Epithelial cell of esophagus (primary cell): ENCODE measurements around the gene TRAM2.

ENCODE experiments used
- DNase-seq: peaks from one replicate; pipeline ENCODE4 v3.0.0; 2010; ENCODE audit warnings: low read depth
- H3K4me3 ChIP-seq: 2 replicates; pipeline ENCODE4 v1.5.1; 2011; ENCODE audit warnings: mild to moderate bottlenecking, low read length, control low read depth
- TF ChIP-seq, protein P1 (sequence below): IDR thresholded peaks from 2 replicates; pipeline ENCODE4 v1.5.1; 2011; ENCODE audit warnings: low read depth, mild to moderate bottlenecking, low read length, control low read depth, inconsistent platforms; ENCODE audit not compliant: insufficient read depth; ENCODE audit errors: missing control alignments

TRAM2 gene

DNA sequence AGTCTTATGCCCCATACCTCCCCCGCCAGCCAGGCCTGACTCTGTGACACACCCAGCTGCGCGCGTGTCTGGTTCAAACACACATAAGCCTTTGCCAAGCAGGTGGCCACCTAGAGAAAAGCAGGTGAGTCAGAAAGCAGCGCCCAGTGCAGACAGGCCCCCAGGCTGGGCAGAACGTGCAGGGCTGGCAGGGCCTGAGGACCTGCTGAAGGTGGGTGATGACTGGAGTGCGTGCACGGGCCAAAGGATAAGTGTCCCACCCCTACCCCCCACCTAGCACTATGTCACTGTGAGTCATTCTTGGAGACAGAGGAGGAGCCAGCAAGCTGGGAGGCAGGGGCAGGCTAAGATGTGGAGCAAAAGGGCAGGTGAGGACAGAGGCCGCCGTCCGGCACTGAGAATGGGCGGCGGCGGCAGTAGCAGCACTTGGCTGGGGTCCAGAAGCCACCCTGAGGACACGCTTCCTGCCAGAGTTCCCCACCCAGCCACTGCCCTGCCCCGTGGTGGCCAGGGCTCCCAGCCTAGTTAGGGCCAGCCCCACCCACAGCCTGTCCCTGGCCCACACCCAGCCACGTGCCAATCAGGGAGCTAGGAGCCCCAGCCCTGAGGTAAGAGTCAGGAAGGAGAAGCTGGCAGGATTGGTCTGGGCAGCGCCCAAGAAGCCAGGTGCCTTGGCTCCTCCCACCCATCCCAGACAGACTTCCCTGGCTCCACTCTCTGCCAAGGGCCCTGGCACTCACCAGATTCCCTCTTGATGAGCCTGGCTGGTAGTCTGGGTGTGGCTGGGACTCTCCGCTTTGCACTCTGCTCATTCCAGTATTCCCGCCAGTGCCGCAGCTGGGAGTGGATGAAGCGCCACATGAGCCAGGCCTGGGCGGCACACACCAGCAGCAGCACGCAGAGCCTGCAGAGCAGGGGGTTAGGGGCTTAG lies 72.7 kb downstream of the TRAM2 start:
- H3K4me3 ChIP-seq, result no peak overlapping the region
- peak; percentile 99 for DNase-seq
- TF ChIP-seq, protein P1, sequence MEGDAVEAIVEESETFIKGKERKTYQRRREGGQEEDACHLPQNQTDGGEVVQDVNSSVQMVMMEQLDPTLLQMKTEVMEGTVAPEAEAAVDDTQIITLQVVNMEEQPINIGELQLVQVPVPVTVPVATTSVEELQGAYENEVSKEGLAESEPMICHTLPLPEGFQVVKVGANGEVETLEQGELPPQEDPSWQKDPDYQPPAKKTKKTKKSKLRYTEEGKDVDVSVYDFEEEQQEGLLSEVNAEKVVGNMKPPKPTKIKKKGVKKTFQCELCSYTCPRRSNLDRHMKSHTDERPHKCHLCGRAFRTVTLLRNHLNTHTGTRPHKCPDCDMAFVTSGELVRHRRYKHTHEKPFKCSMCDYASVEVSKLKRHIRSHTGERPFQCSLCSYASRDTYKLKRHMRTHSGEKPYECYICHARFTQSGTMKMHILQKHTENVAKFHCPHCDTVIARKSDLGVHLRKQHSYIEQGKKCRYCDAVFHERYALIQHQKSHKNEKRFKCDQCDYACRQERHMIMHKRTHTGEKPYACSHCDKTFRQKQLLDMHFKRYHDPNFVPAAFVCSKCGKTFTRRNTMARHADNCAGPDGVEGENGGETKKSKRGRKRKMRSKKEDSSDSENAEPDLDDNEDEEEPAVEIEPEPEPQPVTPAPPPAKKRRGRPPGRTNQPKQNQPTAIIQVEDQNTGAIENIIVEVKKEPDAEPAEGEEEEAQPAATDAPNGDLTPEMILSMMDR, result no peak

DNA sequence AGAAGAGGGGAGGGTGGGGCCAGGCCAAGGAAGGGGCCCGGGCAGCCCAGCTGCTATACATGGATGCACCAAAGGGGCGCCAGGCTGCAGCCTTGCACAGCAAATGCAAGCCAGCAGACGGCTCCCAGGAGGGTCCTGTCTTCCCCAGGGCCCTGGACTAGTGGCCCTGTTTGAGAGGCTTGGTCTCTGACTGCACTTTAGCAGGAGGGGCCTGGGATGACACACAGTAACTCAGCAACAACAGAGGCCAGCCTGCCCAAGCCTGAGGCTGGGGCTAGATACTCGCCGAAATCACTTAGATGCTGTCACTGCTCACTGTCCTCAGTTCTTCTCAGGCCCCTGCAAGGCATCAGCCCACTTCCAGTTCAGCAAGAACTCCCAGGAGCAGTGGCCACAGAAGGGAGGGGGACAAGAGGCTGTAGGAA lies 73.5 kb downstream of the TRAM2 start:
- no peak overlapping the region for H3K4me3 ChIP-seq
- peak; percentile 75 for DNase-seq
- TF ChIP-seq, protein P1, result peak; percentile 20

DNA sequence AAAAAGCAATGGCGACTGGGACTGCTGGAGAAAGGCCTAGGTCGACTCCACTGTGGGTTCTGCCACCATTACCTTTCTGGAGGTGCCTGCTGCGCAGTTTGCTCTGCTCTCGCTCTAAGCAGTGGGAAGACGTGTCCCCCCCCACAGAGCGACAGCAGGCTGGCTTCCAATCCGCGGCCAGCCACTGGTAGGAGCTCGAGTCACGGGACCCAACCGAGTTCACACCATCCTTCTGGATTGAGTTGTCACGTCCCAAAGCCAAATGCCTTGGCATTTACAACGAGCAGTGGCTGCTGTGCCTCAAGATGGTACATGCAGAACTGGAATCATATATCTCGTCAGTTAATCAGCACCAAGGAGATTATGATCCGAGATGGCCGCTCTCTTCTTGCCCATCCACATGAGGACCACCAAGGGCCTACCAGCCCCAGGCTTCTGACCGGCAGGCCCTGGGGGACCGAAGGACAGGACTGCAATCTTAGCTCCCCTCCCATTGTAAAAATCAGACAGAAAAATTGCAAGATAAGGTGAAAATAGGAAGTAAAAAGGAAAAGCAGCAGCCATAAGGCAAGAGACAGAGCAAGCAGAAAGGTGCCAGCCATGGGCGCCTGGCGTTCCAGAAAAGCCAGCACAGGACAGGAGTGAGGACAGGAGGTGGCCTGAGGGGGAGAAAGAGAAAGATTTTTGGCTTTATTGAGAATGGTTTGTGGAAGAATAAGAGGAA lies 74.4 kb downstream of the TRAM2 start:
- no peak overlapping the region for H3K4me3 ChIP-seq

DNA sequence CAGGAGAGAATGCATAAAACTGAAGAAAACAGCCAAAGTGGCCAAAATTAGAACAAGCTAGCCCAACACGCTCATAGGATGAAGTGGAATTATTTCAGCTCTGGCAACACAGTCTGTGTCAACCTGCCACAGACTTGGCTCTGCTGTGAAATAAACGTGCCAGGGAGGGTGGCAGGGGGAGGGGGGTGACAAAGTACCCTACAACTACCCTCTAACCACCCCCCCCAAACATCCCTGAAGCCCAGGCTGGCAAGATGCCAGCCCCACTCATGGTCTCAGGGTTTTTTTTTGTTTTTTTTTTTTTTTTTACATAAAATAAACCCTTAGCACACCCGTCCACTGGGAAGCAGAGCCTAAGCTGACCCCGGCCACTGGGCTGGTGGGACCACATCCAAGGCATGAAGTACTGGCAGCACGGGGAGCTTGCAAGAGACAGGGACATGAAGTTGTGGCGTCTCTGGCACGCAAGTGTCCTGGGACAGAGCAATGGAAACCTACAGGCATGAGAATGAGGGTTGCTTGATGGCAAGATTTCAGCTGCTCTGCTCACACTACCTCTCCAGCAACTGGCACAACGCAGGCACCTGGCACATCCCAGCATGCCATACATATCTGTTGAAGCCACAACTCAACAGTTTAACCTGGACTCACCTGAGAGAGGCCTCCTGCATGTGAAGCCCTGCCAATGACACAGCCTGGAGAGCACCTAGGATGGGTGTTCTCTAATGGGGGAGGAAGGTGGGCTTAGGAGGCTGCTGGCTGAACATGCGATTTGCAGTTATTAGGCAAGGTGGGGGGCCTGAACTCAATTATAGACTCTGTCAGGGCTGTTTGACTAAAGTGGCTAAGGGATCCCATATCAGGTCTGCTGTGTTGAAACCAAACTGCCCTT lies 76.4 kb downstream of the TRAM2 start:
- no peak for DNase-seq
- H3K4me3 ChIP-seq, result no peak overlapping the region
- TF ChIP-seq, protein P1, result no peak

More for the DNA sequence above, 74.4 kb downstream of the TRAM2 start:
- no peak for DNase-seq
- TF ChIP-seq, protein P1, result no peak

DNA sequence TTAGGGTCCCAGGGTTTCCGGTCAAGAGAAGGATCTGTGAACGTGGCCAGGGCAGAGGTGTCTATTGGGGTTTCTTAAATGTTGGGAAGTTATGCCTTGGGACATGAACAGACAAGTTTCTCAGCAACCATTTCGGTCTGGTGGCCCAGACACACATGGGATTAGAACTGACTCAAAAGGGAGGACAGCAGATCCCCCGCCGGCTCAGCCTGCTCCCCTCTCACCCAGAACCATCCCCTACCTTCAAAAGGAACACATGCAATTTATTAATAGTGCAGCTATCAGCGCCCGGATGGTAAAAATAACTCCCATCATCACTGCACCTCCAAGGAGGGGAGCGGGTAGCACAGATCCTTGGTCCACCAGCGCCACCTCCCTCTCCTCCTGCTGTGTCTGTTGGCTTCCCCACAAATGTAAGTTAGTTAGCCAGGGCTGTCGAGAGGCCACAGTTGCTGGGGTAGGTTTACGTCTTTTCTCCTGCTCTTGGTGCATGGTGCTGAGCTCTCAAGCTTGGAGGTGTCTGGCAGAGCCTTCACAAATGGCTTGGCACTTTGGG lies 77.1 kb downstream of the TRAM2 start:
- TF ChIP-seq, protein P1, result no peak

DNA sequence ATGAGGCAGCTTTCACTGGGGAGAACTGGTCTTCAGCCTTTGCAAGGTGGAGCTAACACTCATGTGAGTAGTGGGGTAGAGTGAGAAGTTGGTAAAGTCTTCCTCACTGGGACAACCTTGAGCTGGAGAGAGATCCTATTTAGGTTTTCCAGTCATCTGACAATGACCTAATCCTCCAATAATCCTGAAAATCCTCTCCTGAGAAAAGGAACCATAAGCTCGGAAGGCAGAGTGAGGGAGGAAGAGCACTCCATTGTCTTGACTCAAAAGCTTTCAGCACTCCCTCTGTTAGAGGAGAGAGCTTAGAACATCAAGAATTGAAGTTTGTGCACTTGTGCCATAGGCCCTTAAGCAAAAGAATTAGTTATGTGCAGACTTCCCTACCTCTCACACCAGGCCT lies 77.8 kb downstream of the TRAM2 start:
- DNase-seq, result peak; percentile 48
- H3K4me3 ChIP-seq, result no peak overlapping the region
- TF ChIP-seq, protein P1, result no peak

More for the DNA sequence above, 77.1 kb downstream of the TRAM2 start:
- H3K4me3 ChIP-seq, result no peak overlapping the region
- DNase-seq, result no peak
